Adipocyte (in vitro differentiated cells): ENCODE measurements around the gene OLFM4.
"Not testable (repeated sequence)": the region's sequence is repeated elsewhere in the genome, so short reads cannot be mapped to it uniquely, and the experiment has no call there.

Experiments
- DNase-seq: peaks from one replicate; pipeline ENCODE4 v3.0.0-alpha.2; 2015; ENCODE audit warnings: low read depth
- H3K27me3 ChIP-seq: replicated peaks from 2 replicates; pipeline ENCODE4 v1.7.0; 2013; ENCODE audit warnings: mild to moderate bottlenecking, low read length, moderate library complexity; ENCODE audit not compliant: control insufficient read depth, insufficient read depth
- H3K36me3 ChIP-seq: 2 replicates; pipeline ENCODE4 v1.7.0; 2013; ENCODE audit warnings: low read length, mild to moderate bottlenecking, moderate library complexity; ENCODE audit not compliant: control insufficient read depth, insufficient read depth, severe bottlenecking
- H3K4me1 ChIP-seq: 2 replicates; pipeline ENCODE4 v1.7.0; 2013; ENCODE audit warnings: mild to moderate bottlenecking, low read length, moderate library complexity; ENCODE audit not compliant: control insufficient read depth, insufficient read depth
- H3K4me3 ChIP-seq: 2 replicates; pipeline ENCODE4 v1.7.0; 2013; ENCODE audit warnings: mild to moderate bottlenecking, low read length, moderate library complexity
- H3K9ac ChIP-seq: 2 replicates; pipeline ENCODE4 v1.7.0; 2013; ENCODE audit warnings: mild to moderate bottlenecking, low read length, moderate library complexity
- H3K9me3 ChIP-seq: 2 replicates; pipeline ENCODE4 v1.7.0; 2013; ENCODE audit warnings: mild to moderate bottlenecking, low read length, moderate library complexity; ENCODE audit not compliant: control insufficient read depth

The OLFM4 gene

DNA sequence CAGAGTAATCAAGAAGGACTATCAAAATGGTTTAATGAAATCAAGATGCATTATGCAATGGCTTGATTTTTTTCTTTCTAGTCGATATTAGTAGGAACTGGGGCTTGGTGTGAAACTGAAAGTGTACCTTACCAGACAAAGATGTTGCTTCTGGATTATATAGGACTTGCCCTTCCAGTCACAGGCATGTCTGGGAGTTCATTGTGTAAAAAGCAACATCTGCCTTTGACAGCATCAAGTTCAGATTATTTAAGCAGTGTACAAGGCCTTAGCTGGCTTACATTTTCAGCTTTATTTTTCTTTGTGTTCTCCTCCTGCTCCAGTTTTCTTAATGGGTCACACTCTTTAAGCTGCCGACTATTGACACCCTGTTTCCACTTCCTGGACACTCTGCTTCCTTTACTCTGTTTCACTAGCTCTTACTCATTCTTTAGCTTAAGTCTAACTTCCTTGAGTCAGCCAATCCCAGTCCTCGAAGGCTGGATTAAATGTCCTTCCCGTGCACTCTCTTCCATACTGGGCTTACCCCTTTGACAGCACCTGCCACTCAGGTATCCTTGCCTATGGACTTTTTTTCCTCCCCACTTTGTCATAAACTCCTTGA is 29.4 kb upstream of the OLFM4 start:
- no peak overlapping the region for H3K9ac ChIP-seq
- no peak overlapping the region for H3K4me3 ChIP-seq
- no peaks in the 10 kb centered on the region for H3K36me3 ChIP-seq
- peaks cover 3% of the 10 kb centered on the region for H3K27me3 ChIP-seq
- no peak for DNase-seq
- H3K9me3 ChIP-seq, result no peaks in the 10 kb centered on the region
- no peaks in the 10 kb centered on the region for H3K4me1 ChIP-seq

DNA sequence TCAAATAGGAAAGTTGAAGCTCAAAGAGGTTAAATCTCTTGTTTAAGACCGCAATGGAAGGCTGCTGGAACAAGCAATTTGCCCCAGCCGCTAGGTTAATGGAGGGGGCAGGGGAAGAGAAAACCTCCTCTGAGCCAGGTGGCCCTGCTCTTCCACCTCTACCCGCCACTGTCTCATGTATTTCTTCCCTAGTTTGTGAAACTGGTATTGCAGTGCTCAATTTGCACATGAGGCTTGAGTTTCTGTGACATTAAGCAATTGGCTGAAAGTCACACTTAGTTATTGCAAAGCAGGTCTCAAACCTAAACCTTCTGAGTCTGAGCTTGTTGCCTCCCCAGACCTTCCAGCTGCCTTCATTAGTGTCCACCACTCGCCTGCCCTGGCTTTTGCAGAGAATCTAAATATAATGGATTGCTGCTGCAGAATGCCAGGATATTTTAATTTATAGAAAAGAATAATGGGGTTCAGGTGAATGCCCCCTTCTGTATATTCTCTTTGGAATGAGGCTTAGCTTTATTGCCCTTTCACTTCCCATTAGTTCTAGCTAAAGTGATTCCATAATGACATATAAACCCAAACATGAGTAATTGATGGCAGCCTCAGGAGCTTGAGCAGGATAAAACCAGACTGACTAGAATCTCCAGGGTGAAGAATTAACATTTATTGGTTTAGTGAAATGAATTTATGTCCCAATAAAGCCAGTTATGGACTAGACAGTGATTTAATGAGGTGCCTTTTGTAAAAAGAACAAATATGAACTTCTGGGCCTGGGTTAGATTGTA is 27.0 kb upstream of the OLFM4 start:
- Histone ChIP-seq H3K9me3 (no peaks in the 10 kb centered on the region), H3K4me3 (no peak overlapping the region), H3K27me3 (peaks cover 3% of the 10 kb centered on the region), H3K9ac (no peak overlapping the region), H3K4me1 (no peaks in the 10 kb centered on the region), H3K36me3 (no peaks in the 10 kb centered on the region)
- no peak for DNase-seq

DNA sequence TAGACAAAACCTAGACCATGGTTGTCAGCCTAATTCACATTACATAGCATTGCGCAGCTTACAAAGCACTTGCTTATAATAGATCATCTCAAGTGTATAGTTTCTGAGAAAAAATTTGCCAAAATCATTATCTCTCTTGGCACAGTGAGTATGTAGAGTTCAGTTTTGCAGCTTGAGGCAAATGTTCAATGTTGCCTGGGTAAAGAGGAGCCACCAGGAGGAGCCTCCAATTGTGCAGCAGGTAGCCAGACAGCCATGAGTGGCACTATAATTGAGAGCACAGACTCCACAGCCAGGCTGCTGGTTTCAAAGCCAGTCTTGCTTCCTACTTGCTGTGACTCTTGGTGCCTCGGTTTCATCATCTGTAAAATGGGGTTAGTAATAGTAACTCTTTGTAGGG is 24.0 kb upstream of the OLFM4 start:
- Histone ChIP-seq H3K9ac (no peak overlapping the region), H3K4me1 (no peaks in the 10 kb centered on the region), H3K36me3 (no peaks in the 10 kb centered on the region), H3K27me3 (peaks cover 3% of the 10 kb centered on the region), H3K4me3 (no peak overlapping the region), H3K9me3 (no peaks in the 10 kb centered on the region)
- no peak for DNase-seq

DNA sequence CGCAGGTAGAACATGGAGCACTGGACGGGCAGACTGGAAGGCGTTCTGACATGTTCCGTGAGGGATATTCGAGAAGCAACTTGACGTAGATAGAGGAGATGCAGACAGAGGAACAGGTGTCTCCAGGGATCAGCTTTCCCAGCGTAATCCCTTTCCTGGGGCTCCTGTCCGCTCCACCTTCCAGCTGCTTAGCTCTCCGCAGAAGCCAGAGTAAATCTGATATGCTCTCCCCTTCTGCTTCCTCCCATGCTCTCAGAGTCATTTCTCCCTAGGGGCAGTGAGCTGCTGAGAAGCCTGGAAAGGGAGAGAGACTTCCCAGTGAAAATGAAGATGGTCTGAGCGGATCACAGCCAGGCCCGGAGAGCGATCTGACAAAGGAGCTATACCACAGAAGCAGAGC is 23.0 kb upstream of the OLFM4 start:
- Histone ChIP-seq H3K4me1 (no peaks in the 10 kb centered on the region), H3K36me3 (no peaks in the 10 kb centered on the region), H3K27me3 (peaks cover 3% of the 10 kb centered on the region), H3K4me3 (no peak overlapping the region), H3K9me3 (no peaks in the 10 kb centered on the region), H3K9ac (no peak overlapping the region)
- no peak for DNase-seq

DNA sequence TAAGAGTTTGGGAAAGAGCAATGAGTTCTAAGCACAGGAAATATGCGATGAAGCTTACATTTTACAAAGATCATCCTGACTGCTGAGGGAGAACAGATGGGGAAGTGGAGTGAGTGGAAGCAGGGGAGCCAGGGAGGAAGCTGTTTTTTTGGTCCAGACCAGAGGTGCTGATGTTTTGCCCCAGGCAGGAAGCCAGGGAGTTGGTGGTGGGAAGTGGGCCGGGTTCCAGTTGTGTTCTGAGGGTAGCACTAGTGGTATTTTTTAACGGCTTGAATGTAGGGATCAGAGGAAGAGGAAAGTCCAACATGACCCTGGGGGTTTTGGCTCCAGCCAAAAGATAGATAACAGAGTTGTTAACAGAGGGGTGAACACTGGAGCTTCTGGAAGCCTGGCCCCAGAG is 20.7 kb upstream of the OLFM4 start:
- Histone ChIP-seq H3K36me3 (no peaks in the 10 kb centered on the region), H3K4me1 (no peaks in the 10 kb centered on the region), H3K9ac (no peak overlapping the region), H3K4me3 (no peak overlapping the region), H3K9me3 (no peaks in the 10 kb centered on the region), H3K27me3 (no peaks in the 10 kb centered on the region)
- DNase-seq, result no peak

DNA sequence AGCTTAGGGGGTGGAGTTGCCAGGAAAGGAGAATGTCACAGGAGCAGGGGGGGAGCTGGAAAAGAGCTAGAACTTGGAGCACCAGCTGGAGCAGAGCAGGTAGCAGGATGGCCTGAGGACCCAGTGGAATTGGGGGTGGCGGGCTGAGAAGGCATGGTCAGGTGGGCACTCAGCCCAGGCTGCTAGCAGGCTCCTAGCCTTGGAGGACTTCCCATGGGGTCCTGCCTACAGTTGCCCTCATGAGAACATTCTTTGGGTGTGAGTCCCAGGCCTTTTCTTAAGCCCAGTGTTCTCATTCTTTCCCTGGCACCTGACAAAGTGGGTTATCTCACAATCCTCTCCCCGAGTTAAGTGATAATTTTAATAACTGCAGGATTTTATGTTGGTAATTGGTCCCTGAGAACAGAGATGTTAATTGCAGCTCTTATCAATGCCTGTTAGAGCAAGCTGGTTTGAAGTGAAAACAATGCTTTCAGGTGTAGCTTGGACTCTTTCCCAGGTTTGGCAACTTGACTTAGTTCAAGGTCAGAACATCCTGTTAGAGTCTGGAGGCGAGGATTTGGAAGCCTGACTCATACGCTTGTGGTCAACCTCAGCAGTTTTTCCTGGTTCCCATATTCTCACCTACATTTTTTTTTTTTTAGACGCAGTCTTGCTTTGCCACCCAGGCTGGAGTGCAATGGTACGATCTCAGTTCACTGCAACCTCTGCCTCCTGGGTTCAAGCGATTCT is 18.1 kb upstream of the OLFM4 start:
- peaks cover 2% of the 10 kb centered on the region for H3K27me3 ChIP-seq
- no peak overlapping the region for H3K4me3 ChIP-seq
- DNase-seq, result no peak

DNA sequence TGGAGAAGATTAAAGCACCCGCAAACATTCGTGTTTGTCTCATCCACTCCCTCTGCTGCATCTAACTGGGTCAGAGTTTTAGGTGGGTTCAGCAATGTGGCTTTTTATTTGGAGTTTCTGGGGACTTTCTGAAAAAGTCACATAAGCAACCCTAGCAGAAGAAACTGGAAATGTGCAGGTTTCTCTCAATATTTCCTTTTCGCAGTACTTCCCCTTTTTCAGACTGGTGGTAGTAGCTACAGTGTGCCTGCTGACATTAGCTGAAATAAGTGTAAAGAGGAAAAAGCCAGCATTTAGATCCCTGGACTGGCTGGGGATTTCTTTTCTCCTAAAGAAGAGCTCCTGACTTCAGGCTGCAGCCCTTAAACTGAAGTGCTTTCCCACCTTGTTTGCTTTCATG is 15.9 kb upstream of the OLFM4 start:
- H3K4me3 ChIP-seq, result no peak overlapping the region
- no peaks in the 10 kb centered on the region for H3K36me3 ChIP-seq
- no peak overlapping the region for H3K9ac ChIP-seq
- H3K4me1 ChIP-seq, result no peaks in the 10 kb centered on the region
- H3K9me3 ChIP-seq, result no peaks in the 10 kb centered on the region
- no peak for DNase-seq
- H3K27me3 ChIP-seq, result peaks cover 10% of the 10 kb centered on the region

More for the DNA sequence above, 18.1 kb upstream of the OLFM4 start:
- no peaks in the 10 kb centered on the region for H3K9me3 ChIP-seq
- H3K36me3 ChIP-seq, result no peaks in the 10 kb centered on the region
- H3K4me1 ChIP-seq, result no peaks in the 10 kb centered on the region
- H3K9ac ChIP-seq, result no peak overlapping the region

DNA sequence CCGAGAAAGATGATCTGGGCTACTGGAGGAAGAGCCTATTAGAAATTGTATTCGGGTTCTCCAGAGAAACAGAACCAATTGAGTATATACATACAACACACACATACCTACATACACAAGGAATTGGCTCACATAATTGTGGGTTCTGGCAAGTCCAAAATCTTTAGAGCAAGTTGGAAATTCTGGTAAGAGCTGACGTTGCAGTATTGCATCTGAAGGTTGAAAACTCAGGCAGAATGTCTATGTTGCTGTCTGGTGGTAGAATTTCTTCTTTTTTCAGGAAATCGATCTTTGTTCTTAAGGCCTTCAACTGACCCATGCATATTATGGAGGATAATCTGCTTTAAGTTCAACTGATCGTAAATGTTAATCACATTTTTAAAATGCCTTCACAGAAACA is 15.5 kb upstream of the OLFM4 start:
- Histone ChIP-seq H3K27me3 (peaks cover 13% of the 10 kb centered on the region), H3K9ac (no peak overlapping the region), H3K4me3 (no peak overlapping the region), H3K9me3 (no peaks in the 10 kb centered on the region), H3K4me1 (no peaks in the 10 kb centered on the region), H3K36me3 (no peaks in the 10 kb centered on the region)
- no peak for DNase-seq

DNA sequence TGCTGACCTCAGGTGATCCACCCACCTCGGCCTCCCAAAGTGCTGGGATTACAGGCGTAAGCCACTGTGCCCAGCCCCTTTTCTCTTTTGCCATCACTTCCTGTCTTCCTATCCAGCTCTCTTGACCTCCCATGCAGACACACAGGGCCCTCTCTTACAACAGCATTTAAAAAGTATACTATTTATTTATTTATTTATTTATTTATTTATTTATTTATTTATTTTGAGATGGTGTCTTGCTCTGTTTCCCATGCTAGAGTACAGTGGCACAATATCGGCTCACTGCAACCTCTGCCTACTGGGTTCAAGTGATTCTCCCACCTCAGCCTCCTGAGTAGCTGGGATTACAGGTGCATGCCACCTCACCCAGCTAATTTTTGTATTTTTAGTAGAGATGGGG is 14.6 kb upstream of the OLFM4 start:
- H3K4me3 ChIP-seq, DNase-seq, H3K9me3 ChIP-seq, H3K4me1 ChIP-seq, H3K9ac ChIP-seq, H3K36me3 ChIP-seq: not testable (repeated sequence)
- H3K27me3 ChIP-seq, result peaks cover 13% of the 10 kb centered on the region

DNA sequence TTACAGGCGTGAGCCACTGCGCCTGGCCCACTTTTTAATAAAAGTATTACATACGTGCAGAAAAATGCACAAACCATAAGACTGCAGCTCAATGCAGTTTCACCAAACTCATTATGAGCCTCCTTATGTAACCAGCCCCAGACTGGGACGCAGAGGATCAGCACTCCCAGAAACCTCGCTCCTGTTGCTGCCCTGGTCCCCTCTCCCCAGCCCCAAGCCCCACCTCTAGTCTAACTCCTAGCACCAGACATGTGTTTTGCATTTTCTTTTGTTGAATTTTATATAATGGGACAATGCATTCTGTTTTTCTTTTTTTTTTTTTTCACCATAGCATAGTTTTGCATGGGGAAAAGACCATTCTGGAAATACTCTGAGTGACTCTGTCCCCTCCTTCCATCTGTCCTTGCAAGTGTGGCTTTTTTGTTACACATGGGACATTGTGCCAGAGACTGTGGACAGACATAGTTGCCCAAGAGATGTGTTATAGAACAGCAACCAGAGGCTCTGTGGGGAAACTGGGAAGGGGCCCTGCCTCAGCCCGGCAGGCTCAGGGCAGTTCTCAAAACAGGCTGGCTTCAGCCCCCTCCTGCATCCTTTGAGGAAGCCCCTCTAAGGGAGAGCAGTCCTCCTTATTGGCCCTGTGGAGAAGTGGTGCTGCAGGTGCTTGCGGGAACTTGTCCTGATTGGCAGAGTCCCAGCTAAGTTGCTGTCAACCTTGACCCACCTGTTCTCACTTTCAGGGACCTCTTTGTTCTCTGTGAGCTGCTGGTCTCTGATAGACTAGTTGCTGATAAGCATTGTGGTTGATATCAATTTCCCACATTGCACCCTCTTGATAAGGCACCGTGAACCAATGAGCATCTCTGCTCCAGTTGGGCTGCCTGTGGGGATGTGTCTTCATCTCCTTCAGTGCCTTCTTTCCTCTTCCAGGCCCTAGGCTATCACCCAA is 13.8 kb upstream of the OLFM4 start:
- Histone ChIP-seq H3K4me3 (no peak overlapping the region), H3K27me3 (peaks cover 17% of the 10 kb centered on the region), H3K4me1 (no peaks in the 10 kb centered on the region), H3K36me3 (no peaks in the 10 kb centered on the region), H3K9me3 (no peaks in the 10 kb centered on the region), H3K9ac (no peak overlapping the region)
- DNase-seq, result no peak

DNA sequence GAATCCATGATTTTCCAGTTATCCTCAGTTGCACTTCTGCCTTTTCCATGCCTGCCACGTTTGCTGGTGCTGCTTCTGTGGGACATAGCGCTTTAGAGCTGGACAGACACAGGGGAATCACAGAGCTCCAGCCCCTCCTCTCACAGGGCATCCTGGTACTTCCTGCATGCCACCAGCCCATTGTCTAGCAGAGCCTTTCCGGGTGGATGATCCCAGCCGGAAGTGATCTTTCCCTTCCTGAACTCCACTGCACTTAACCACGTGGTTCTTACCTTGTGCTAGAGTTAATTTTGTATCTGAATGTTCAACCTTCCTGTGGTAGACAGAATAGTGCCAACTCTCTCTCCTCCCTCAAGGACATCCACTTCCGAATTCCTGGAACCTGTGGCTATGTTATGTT is 12.6 kb upstream of the OLFM4 start:
- H3K4me1 ChIP-seq, result no peaks in the 10 kb centered on the region
- H3K9ac ChIP-seq, result no peak overlapping the region
- H3K4me3 ChIP-seq, result no peak overlapping the region
- no peaks in the 10 kb centered on the region for H3K9me3 ChIP-seq
- DNase-seq, result no peak
- H3K36me3 ChIP-seq, result no peaks in the 10 kb centered on the region
- H3K27me3 ChIP-seq, result peaks cover 17% of the 10 kb centered on the region
